Psoas muscle (tissue), 8 donors: ENCODE results near the gene GRID1. TPM values are rescaled to one million over a fixed set of nuclear protein-coding genes. Genes with fewer than 3 reads are reported as not detected.

Experiments used
- ATAC-seq, 4 donors: fragments of 200-7000 bp; cut with Tn5 transposase; one replicate each; pipeline ENCODE4 v1.9.1; 2020; ENCODE audit warnings: moderate library complexity in 3 of 4, mild to moderate bottlenecking in 2 of 4
- DNase-seq, 2 donors: peaks; one replicate each; pipeline ENCODE4 v3.0.0-alpha.2; 2020
- H3K27ac ChIP-seq: fragments of 200-600 bp; one replicate; pipeline ENCODE4 v1.8.0; 2022
- H3K27me3 ChIP-seq, 3 donors: fragments of 200-600 bp in 1 of 3; one replicate each; pipeline versions ENCODE4 v1.6.1 to v1.8.0; 2013 to 2022; ENCODE audit warnings: low read length in 2 of 3, mild to moderate bottlenecking in 2 of 3, moderate library complexity in 1 of 3; ENCODE audit not compliant: insufficient read depth in 3 of 3
- H3K36me3 ChIP-seq, 2 donors: fragments of 200-600 bp in 1 of 2; one replicate each; pipeline versions ENCODE4 v1.6.1 to v1.8.0; 2013 to 2022; ENCODE audit warnings: low read depth in 1 of 2, mild to moderate bottlenecking in 1 of 2, moderate library complexity in 1 of 2; ENCODE audit not compliant: insufficient read depth in 1 of 2
- H3K4me1 ChIP-seq: fragments of 200-600 bp; one replicate; pipeline ENCODE4 v1.8.0; 2022
- H3K4me3 ChIP-seq: fragments of 200-600 bp; one replicate; pipeline ENCODE4 v1.8.0; 2022; ENCODE audit warnings: mild to moderate bottlenecking
- H3K9me3 ChIP-seq: fragments of 200-600 bp; one replicate; pipeline ENCODE4 v1.8.0; 2022
- WGBS, 3 donors: extraction: QIAGEN DNeasy Blood & Tissue Kit; methylation state at CpG; one replicate each; pipeline versions ENCODE4 v1.1.6 to v1.1.7; 2013; 5-methylcytosine and 5-hydroxymethylcytosine counted together
- intact Hi-C, 2 donors: fragments of 100-400 bp; cut with DNase I; formaldehyde crosslinking; loops; one replicate each; pipeline versions ENCODE4 v1.11.0 to v1.14.2; 2022
- polyA plus RNA-seq, 3 donors: library from polyadenylated mRNA; stranded (reverse); fragments of 200-250 nt; gene quantifications; one replicate each; pipeline ENCODE4 v1.2.3, GENCODE V29; 2013
- total RNA-seq, 4 donors: library from RNA; stranded (reverse); fragmentation: NEBNext Ultra II Directional in 2 of 4; extraction: Animal tissue kit (Norgen Biotek cat#: 25700) in 2 of 4; gene quantifications; one replicate each; pipeline versions ENCODE4 v1.2.1 to v1.2.4, GENCODE V29; 2021 to 2023
- TF ChIP-seq, protein P1 (sequence below): fragments of 200-600 bp; IDR thresholded peaks from one replicate; pipeline ENCODE4 v1.8.0; 2022; ENCODE audit warnings: antibody characterized with exemption
- donor health status: healthy with polysubstance abuse.
- donor health status: DM: no; HTN: no; CAD: no; lungs with moderate emphysema.
- donor health status: Bipolar disorder and iron deficiency.
- donor health status: healthy.
- donor health status: DM: yes; HTN: yes; CAD: no.
- donor health status: DM: no; HTN: no; CAD: no.
- donor health status: DM: no; HTN: no; CAD: no.
- donor health status: DM: yes; HTN: yes; CAD: no.

GRID1 gene
- total and polyA plus RNA-seq, 7 donors: 0.17 to 0.56 (median 0.24) TPM

DNA sequence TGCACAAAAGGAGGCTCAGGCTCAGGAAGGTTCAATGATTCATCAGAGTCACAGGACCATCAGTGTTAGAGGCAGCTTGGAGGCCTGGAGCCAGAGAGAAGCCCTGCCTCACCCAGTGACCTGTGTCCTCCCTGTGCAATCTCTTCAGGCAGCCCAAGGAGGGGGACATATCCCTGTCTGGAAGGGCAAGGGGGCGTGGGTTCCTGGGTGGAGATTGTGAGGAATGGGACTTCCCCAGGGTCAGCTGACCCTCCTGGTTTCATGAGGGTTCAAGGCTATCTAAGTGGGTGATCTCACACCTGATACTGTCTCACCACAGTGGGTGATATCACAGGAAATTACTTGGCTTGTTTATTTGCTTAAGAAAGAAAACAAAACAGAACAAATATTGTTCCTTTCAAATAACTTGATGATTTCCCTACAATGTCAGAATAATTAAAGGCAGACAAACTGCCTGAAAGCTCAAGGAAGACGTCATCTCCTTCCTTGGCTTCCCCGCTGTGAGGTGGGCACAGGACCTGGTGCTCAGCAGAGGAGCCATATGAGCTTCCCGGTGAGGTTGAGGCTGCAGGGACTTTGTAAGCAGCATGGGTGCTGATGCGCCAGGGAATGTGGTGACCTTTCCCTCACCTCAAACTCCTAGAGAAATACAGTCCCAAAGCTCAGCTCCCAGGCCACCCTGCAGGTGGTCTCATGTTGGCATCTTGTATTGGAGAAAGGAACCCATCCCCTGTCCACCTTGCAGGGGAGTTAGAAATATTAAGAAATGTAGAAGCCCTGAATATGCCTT, 763.2 kb downstream of the GRID1 start:
- no peak overlapping the region for H3K27ac ChIP-seq
- ATAC-seq (no peak), DNase-seq (no peak)
- intact Hi-C loops: no loop called here
- H3K4me3 ChIP-seq: no peak overlapping the region
- 87 to 90% (median 88%) methylated on average over 5 of the region's 5 CpGs for WGBS, 3 donors
- TF ChIP-seq, protein P1, sequence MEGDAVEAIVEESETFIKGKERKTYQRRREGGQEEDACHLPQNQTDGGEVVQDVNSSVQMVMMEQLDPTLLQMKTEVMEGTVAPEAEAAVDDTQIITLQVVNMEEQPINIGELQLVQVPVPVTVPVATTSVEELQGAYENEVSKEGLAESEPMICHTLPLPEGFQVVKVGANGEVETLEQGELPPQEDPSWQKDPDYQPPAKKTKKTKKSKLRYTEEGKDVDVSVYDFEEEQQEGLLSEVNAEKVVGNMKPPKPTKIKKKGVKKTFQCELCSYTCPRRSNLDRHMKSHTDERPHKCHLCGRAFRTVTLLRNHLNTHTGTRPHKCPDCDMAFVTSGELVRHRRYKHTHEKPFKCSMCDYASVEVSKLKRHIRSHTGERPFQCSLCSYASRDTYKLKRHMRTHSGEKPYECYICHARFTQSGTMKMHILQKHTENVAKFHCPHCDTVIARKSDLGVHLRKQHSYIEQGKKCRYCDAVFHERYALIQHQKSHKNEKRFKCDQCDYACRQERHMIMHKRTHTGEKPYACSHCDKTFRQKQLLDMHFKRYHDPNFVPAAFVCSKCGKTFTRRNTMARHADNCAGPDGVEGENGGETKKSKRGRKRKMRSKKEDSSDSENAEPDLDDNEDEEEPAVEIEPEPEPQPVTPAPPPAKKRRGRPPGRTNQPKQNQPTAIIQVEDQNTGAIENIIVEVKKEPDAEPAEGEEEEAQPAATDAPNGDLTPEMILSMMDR: no peak
- H3K36me3 ChIP-seq: no peaks in the 10 kb centered on the region
- H3K4me1 ChIP-seq: no peaks in the 10 kb centered on the region
- H3K9me3 ChIP-seq: no peaks in the 10 kb centered on the region
- peaks cover 0 to 4% (median 0%) of the 10 kb centered on the region in 3 donors for H3K27me3 ChIP-seq

DNA sequence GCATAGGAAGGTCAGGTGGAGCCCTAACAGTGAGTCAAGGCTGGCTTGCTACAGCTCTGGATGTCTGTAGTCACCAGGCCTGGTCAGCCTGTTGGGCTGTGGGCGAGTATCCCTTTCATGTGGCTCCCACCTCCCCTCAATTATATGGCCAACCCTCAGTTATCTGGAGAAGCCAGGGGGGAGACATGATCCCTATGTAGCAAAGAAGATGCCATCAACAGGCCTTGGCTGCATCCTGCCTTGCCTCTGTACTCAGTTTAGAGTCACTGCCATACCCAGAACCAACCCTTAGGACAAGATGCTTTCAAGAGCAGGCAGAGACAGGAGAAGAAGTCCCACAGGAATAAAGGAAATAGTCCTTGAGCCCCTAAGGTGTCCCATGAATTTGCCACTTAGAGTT, 763.9 kb downstream of the GRID1 start:
- H3K4me1 ChIP-seq: no peaks in the 10 kb centered on the region
- H3K36me3 ChIP-seq: no peaks in the 10 kb centered on the region
- 77 to 87% (median 85%) methylated on average over 1 of the region's 1 CpG for WGBS, 3 donors
- TF ChIP-seq, protein P1: no peak
- no peaks in the 10 kb centered on the region for H3K9me3 ChIP-seq
- H3K4me3 ChIP-seq: no peak overlapping the region
- ATAC-seq (no peak), DNase-seq (no peak)
- H3K27me3 ChIP-seq: peaks cover 0 to 4% (median 0%) of the 10 kb centered on the region in 3 donors
- no peak overlapping the region for H3K27ac ChIP-seq
- intact Hi-C loops: no loop called here

DNA sequence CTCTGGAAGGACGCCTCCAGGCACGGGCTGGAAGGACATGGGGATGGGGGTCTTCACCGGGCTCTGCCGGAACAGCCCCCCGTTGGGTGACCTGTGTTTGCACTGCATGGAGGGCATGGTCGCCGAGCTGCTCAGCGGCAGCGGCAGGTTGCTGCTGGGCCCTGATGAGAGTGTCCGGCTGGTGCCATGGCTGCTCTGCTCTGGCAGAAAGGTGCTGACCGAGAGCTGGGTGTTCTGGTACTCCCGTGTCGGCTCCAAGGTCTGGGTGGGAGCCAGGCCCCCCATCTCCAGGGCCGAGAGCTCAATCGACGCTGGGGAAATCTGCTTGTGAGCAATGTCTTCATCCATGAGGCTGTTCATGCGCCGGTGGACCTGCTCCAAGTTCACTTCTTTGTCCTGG, 764.3 kb downstream of the GRID1 start:
- 93 to 96% (median 94%) methylated on average over 18 of the region's 18 CpGs for WGBS, 3 donors
- Histone ChIP-seq H3K36me3 (no peaks in the 10 kb centered on the region), H3K27me3 (peaks cover 0 to 4% (median 0%) of the 10 kb centered on the region in 3 donors), H3K4me1 (no peaks in the 10 kb centered on the region), H3K9me3 (no peaks in the 10 kb centered on the region), H3K27ac (no peak overlapping the region), H3K4me3 (no peak overlapping the region)
- DNase-seq (no peak), ATAC-seq (no peak)
- intact Hi-C loops: no loop called here
- TF ChIP-seq, protein P1: no peak

DNA sequence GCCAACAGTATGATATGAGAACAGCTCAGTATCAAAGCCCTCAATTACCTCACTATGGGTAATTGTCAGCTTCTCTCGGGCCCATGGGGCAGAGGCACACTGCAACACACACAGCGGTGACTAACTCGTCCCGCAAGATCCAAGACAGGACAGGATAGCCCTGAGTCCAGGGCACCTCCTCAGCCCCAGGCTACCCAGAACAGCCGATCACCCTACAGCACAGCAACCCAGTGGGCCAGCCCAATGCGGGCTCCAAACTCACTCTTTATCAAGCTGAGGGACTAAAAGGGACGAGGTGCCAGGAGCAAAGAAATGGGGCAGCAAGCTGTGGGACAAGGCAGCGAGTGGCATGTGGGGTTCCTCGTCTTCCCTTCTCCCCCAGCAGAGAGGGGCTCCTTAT, 765.1 kb downstream of the GRID1 start:
- DNase-seq: no peak
- no peaks in the 10 kb centered on the region for H3K36me3 ChIP-seq
- TF ChIP-seq, protein P1: no peak
- no peaks in the 10 kb centered on the region for H3K9me3 ChIP-seq
- H3K27me3 ChIP-seq: peaks cover 0 to 4% (median 0%) of the 10 kb centered on the region in 3 donors
- H3K27ac ChIP-seq: no peak overlapping the region
- WGBS, 3 donors: 92 to 95% (median 93%) methylated on average over 9 of the region's 9 CpGs
- no peaks in the 10 kb centered on the region for H3K4me1 ChIP-seq
- H3K4me3 ChIP-seq: no peak overlapping the region
- no peak for ATAC-seq
- intact Hi-C loops: no loop called here

DNA sequence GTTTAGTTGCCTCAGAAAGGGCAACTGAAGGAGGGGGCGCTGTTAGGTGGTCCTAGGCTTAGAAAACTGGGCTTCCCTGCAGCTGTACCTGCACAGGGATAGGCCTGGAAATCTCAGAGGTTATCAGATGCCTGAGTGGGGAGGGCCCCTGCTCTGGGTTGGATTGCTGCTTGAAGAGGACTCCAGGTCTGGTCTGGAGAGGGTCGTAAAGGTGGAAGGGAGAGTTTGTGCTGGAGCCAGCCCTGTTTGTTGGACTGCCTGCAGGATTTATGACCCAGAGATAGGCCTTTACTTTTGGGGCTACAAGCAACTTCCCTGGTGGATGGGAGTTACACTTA, 765.9 kb downstream of the GRID1 start:
- Histone ChIP-seq H3K27me3 (peaks cover 0 to 4% (median 0%) of the 10 kb centered on the region in 3 donors), H3K9me3 (no peaks in the 10 kb centered on the region), H3K4me1 (no peaks in the 10 kb centered on the region), H3K36me3 (no peaks in the 10 kb centered on the region), H3K4me3 (no peak overlapping the region), H3K27ac (no peak overlapping the region)
- WGBS, 3 donors: 56 to 89% (median 70%) methylated on average over 2 of the region's 2 CpGs
- ATAC-seq: no peak
- TF ChIP-seq, protein P1: no peak
- DNase-seq: no peak
- intact Hi-C loops: no loop called here
